ENCODE data around the gene EML2.

EML2 gene

GRCh38 chr19:45581576-45581975 is 57.6 kb downstream of the EML2 start:
- no peak for DNase-seq

GRCh38 chr19:45578861-45579260 is 60.3 kb downstream of the EML2 start:
- DNase-seq, result no peak

GRCh38 chr19:45577111-45577905 is 61.9 kb downstream of the EML2 start:
- DNase-seq, result no peak

GRCh38 chr19:45576682-45577081 is 62.5 kb downstream of the EML2 start:
- no peak for DNase-seq

GRCh38 chr19:45575216-45575615 is 64.0 kb downstream of the EML2 start:
- DNase-seq, result no peak

GRCh38 chr19:45574526-45574925 is 64.7 kb downstream of the EML2 start:
- DNase-seq, result no peak

- no peak for DNase-seq
These were observed 67.6 kb downstream of the EML2 start for GRCh38 chr19:45571457-45572220.

GRCh38 chr19:45569619-45570421 is 69.4 kb downstream of the EML2 start:
- peak; percentile 52 to 63 for DNase-seq

- no peak for DNase-seq
These were observed 70.5 kb downstream of the EML2 start for GRCh38 chr19:45568732-45569131.

GRCh38 chr19:45567609-45568008 is 71.6 kb downstream of the EML2 start:
- no peak for DNase-seq

GRCh38 chr19:45564131-45564780 is 74.9 kb downstream of the EML2 start:
- DNase-seq, result no peak

- no peak for DNase-seq
These were observed 78.5 kb downstream of the EML2 start for GRCh38 chr19:45560686-45561085.

- no peak for DNase-seq
These were observed 79.2 kb downstream of the EML2 start for GRCh38 chr19:45560038-45560437.
